Osteoblast (primary cell): ENCODE measurements around the gene PCBD2. TPM values are rescaled to one million over a fixed set of nuclear protein-coding genes. Genes with fewer than 3 reads are reported as not detected.
A peak's percentile ranks its signal among the peaks of the same experiment; 100 is the strongest.
"Not testable (repeated sequence)": the region's sequence is repeated elsewhere in the genome, so short reads cannot be mapped to it uniquely, and the experiment has no call there.

Experiments
- DNase-seq: peaks from one replicate; pipeline ENCODE4 v3.0.0; 2011; ENCODE audit warnings: low spot score, mixed read lengths; ENCODE audit not compliant: insufficient read length; ENCODE audit errors: missing footprints
- H2AFZ ChIP-seq: 2 replicates; pipeline ENCODE4 v1.6.0; 2011; ENCODE audit warnings: mild to moderate bottlenecking, low read length
- H3K27ac ChIP-seq: 2 replicates; pipeline ENCODE4 v1.5.1; 2011; ENCODE audit warnings: mild to moderate bottlenecking, low read depth, low read length, moderate library complexity
- H3K27me3 ChIP-seq: 2 replicates; pipeline ENCODE4 v1.6.0; 2012; ENCODE audit warnings: mild to moderate bottlenecking, control low read depth, inconsistent platforms, low read length, moderate library complexity; ENCODE audit not compliant: insufficient read depth
- H3K36me3 ChIP-seq: 2 replicates; pipeline ENCODE4 v1.5.1; 2011; ENCODE audit warnings: mild to moderate bottlenecking, low read length, control low read depth, moderate library complexity; ENCODE audit not compliant: insufficient read depth
- H3K4me1 ChIP-seq: 2 replicates; pipeline ENCODE4 v1.5.1; 2011; ENCODE audit warnings: mild to moderate bottlenecking, low read length, control low read depth, moderate library complexity; ENCODE audit not compliant: insufficient read depth
- H3K4me2 ChIP-seq: 2 replicates; pipeline ENCODE4 v1.6.0; 2011; ENCODE audit warnings: mild to moderate bottlenecking, low read length; ENCODE audit not compliant: insufficient read depth
- H3K4me3 ChIP-seq: fragments of 200-600 bp; sonication (generic); 3 replicates; pipeline ENCODE4 v1.5.1; 2012; ENCODE audit warnings: mild to moderate bottlenecking, low read length, inconsistent platforms; ENCODE audit not compliant: insufficient read depth
- H3K79me2 ChIP-seq: 2 replicates; pipeline ENCODE4 v1.6.0; 2012; ENCODE audit warnings: mild to moderate bottlenecking, low read length, control low read depth, inconsistent platforms; ENCODE audit not compliant: insufficient read depth
- H3K9me3 ChIP-seq: 2 replicates; pipeline ENCODE4 v1.5.1; 2011; ENCODE audit warnings: low read depth, low read length, control low read depth
- H4K20me1 ChIP-seq: 2 replicates; pipeline ENCODE4 v1.6.0; 2012; ENCODE audit warnings: mild to moderate bottlenecking, low read length, control low read depth; ENCODE audit not compliant: insufficient read depth
- total RNA-seq: library from RNA; depleted of rRNA; stranded (reverse); fragments of >200 nt; gene quantifications from 2 replicates; pipeline ENCODE4 v1.2.3, GENCODE V29; 2012
- TF ChIP-seq, protein P1 (sequence below): IDR thresholded peaks from 2 replicates; pipeline ENCODE4 v1.5.1; 2011; ENCODE audit warnings: mild to moderate bottlenecking, low read depth, low read length, moderate library complexity; ENCODE audit errors: extremely low read depth

The PCBD2 gene
- total RNA-seq, 1 donor, result 6.5 TPM

DNA sequence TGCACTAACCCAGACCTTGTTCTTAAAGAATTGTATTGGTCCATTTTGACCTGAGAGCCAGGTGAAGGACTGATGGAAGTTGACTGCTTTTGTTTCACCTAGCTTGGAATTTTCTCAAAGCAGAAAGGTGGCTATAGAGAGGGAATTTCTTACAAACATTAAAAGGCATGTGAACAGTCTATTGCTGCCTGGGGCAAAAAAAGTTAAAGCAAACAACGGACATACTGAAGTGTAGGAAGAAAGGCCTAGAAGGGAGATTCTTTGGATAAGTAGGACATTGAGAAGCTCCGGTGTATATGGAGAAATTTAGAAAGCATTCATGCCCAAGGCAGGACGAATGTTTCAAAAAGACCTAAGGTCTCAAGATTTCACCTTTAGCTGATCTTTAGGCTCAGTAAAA is 74.5 kb downstream of the PCBD2 start:
- H3K36me3 ChIP-seq, result no peaks in the 10 kb centered on the region
- no peak overlapping the region for H3K4me2 ChIP-seq
- H2AFZ ChIP-seq, result no peak overlapping the region
- H3K79me2 ChIP-seq, result no peaks in the 10 kb centered on the region
- H4K20me1 ChIP-seq, result no peaks in the 10 kb centered on the region
- TF ChIP-seq, protein P1, sequence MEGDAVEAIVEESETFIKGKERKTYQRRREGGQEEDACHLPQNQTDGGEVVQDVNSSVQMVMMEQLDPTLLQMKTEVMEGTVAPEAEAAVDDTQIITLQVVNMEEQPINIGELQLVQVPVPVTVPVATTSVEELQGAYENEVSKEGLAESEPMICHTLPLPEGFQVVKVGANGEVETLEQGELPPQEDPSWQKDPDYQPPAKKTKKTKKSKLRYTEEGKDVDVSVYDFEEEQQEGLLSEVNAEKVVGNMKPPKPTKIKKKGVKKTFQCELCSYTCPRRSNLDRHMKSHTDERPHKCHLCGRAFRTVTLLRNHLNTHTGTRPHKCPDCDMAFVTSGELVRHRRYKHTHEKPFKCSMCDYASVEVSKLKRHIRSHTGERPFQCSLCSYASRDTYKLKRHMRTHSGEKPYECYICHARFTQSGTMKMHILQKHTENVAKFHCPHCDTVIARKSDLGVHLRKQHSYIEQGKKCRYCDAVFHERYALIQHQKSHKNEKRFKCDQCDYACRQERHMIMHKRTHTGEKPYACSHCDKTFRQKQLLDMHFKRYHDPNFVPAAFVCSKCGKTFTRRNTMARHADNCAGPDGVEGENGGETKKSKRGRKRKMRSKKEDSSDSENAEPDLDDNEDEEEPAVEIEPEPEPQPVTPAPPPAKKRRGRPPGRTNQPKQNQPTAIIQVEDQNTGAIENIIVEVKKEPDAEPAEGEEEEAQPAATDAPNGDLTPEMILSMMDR, result no peak
- H3K27me3 ChIP-seq, result no peaks in the 10 kb centered on the region
- H3K27ac ChIP-seq, result no peak overlapping the region
- H3K4me3 ChIP-seq, result no peak overlapping the region
- H3K9me3 ChIP-seq, result peaks cover 2% of the 10 kb centered on the region
- H3K4me1 ChIP-seq, result no peaks in the 10 kb centered on the region
- no peak for DNase-seq

DNA sequence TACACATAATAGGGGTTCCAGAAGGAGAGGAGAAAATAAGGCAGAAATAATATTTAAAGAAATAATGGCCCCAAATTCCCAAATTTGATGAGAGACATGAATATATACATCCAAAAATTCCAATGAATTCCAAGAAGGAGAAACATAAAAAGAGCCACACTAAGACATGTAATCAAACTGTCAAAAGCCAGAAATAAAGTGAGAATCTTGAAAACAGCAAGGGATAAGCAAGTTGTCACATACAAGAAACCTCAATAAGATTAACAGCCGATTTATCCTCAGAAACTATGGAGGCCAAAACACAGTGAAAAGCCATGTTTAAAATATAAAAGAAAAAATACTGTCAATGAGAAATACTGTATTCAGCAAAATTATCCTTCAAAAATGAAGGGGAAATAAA is 77.3 kb downstream of the PCBD2 start:
- H2AFZ ChIP-seq, result no peak overlapping the region
- no peak overlapping the region for H3K27ac ChIP-seq
- no peak overlapping the region for H3K4me3 ChIP-seq
- peaks cover 2% of the 10 kb centered on the region for H3K9me3 ChIP-seq
- no peaks in the 10 kb centered on the region for H3K36me3 ChIP-seq
- no peaks in the 10 kb centered on the region for H3K4me1 ChIP-seq
- DNase-seq, result peak; percentile 15
- H4K20me1 ChIP-seq, result no peaks in the 10 kb centered on the region
- TF ChIP-seq, protein P1, result no peak
- no peaks in the 10 kb centered on the region for H3K27me3 ChIP-seq
- H3K4me2 ChIP-seq, result no peak overlapping the region
- H3K79me2 ChIP-seq, result no peaks in the 10 kb centered on the region

DNA sequence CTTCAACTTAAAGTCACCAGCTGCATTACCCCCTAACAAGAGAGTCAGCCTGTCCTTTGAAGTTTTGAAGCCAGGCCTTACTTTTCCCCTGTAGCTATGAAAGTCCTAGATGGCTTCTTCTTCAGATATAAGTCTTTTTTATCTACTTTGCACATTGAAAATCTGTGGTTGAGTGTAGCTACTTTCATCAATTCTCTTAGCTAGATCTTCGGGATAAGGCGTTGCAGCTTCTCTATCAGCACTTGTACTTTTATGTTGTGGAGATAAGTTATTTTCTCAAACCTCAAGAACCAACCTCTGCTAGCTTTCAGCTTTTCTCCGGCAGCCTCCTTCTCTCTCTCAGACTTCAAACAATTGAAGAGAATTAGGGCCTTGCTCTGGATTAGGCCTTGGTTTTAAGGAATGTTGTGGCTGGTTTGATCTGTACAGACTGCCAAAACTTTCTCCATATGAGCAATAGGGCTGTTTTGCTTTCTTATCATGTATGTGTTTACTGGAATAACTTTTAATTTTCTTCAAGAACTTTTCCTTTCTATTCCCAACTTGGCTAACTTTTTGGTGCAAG is 84.4 kb downstream of the PCBD2 start:
- DNase-seq, result peak; percentile 68

DNA sequence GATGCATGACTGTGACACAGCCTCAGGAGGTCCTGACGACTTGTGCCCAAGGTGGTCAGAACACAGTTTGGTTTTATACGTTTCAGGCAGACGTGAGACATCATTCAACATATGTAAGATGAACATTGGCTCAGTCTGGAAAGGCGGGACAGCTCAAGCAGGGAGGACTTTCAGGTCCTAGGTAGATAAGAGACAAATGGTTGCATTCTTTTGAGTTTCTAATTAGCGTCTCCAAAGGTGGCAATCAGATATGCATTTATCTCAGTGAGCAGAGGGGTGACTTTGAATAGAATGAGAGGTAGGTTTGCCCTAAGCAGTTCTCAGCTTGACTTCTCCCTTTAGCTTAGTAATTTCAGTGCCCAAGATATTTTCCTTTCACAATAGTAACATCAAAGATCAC is 85.3 kb downstream of the PCBD2 start:
- H3K27me3 ChIP-seq, H3K27ac ChIP-seq, DNase-seq, H3K79me2 ChIP-seq, H3K4me1 ChIP-seq, H3K4me2 ChIP-seq, H3K36me3 ChIP-seq, H4K20me1 ChIP-seq, H3K9me3 ChIP-seq, H2AFZ ChIP-seq, H3K4me3 ChIP-seq: not testable (repeated sequence)

More for the DNA sequence above, 84.4 kb downstream of the PCBD2 start:
- TF ChIP-seq, protein P1, result no peak
- Histone ChIP-seq H3K9me3 (no peaks in the 10 kb centered on the region), H3K27ac (no peak overlapping the region), H3K4me1 (no peaks in the 10 kb centered on the region), H3K27me3 (no peaks in the 10 kb centered on the region), H3K4me3 (no peak overlapping the region), H4K20me1 (no peaks in the 10 kb centered on the region), H3K36me3 (no peaks in the 10 kb centered on the region), H3K79me2 (no peaks in the 10 kb centered on the region), H3K4me2 (no peak overlapping the region), H2AFZ (no peak overlapping the region)
